Thyroid gland (tissue), 4 donors: ENCODE data around the gene PIP5KL1.

ENCODE experiments used
- POLR2A ChIP-seq, 2 donors: fragments of 450-650 bp; IDR thresholded peaks; one replicate each; pipeline ENCODE4 v1.6.1; 2017; ENCODE audit warnings: antibody characterized with exemption in 2 of 2, mild to moderate bottlenecking in 2 of 2, moderate library complexity in 1 of 2
- TF ChIP-seq, protein P1 (sequence below), 6 experiments: fragments of 200-600 bp in 3 of 6; fragments of 450-650 bp in 3 of 6; sonication (generic) in 3 of 6; IDR thresholded peaks; one replicate each; pipeline ENCODE4 v1.5.1; 2016 to 2019; ENCODE audit warnings: antibody characterized with exemption in 6 of 6, mild to moderate bottlenecking in 2 of 6, inconsistent platforms in 1 of 6, moderate library complexity in 1 of 6

DNA sequence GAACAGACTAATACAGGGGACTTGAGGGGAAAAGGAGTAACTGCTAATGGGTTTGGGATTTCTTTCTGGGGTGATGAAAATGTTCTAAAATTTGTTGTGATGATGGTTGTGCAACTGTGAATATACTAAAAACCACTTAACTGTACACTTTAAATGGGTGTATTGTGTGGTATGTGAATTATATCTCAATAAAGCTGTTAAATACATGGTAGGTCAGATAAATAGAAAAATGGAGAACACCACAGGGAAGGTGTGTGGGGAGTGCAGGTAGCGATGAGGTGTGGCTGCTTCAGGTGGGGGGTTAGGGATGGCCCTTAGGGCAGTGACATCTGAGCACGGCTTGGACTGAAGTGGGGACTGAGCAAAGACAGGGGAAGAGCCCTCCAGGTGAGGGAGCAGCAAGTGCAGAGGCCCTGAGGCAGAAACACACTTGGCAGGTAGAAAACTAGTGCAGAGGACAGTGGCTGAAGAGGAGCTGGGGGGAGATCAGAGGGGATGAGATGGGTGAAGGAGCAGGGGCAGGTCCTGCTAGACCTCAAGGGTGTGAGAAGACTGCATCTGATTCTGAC is 29.3 kb upstream of the PIP5KL1 start:
- TF ChIP-seq POLR2A (IDR thresholded peaks at IDR 0.05) = no peak
- TF ChIP-seq, protein P1, sequence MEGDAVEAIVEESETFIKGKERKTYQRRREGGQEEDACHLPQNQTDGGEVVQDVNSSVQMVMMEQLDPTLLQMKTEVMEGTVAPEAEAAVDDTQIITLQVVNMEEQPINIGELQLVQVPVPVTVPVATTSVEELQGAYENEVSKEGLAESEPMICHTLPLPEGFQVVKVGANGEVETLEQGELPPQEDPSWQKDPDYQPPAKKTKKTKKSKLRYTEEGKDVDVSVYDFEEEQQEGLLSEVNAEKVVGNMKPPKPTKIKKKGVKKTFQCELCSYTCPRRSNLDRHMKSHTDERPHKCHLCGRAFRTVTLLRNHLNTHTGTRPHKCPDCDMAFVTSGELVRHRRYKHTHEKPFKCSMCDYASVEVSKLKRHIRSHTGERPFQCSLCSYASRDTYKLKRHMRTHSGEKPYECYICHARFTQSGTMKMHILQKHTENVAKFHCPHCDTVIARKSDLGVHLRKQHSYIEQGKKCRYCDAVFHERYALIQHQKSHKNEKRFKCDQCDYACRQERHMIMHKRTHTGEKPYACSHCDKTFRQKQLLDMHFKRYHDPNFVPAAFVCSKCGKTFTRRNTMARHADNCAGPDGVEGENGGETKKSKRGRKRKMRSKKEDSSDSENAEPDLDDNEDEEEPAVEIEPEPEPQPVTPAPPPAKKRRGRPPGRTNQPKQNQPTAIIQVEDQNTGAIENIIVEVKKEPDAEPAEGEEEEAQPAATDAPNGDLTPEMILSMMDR (IDR thresholded peaks at IDR 0.05) = no peak
